ENCODE measurements around the gene ZNF302.

DNA sequence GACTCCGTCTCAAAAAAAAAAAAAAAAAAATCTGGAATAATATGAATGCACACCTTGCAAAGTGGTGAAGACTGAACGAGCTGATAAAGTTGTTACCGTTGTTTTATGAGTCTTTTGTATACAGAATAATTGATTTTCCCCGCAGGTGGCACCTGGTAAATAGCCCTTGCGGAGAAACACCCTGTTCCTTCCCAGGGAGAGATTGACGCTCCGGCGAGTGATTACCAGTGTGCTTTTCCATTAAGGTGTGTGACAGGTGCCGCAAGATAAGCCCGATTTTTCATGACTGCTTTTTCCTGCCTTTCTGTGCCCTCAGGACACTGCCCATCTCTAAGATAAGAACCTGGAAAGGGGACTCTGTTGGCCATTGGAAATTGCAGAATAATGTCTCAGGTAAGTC, 943 bp downstream of the ZNF302 start:
- TF ChIP-seq, protein P1, sequence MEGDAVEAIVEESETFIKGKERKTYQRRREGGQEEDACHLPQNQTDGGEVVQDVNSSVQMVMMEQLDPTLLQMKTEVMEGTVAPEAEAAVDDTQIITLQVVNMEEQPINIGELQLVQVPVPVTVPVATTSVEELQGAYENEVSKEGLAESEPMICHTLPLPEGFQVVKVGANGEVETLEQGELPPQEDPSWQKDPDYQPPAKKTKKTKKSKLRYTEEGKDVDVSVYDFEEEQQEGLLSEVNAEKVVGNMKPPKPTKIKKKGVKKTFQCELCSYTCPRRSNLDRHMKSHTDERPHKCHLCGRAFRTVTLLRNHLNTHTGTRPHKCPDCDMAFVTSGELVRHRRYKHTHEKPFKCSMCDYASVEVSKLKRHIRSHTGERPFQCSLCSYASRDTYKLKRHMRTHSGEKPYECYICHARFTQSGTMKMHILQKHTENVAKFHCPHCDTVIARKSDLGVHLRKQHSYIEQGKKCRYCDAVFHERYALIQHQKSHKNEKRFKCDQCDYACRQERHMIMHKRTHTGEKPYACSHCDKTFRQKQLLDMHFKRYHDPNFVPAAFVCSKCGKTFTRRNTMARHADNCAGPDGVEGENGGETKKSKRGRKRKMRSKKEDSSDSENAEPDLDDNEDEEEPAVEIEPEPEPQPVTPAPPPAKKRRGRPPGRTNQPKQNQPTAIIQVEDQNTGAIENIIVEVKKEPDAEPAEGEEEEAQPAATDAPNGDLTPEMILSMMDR (conservative IDR thresholded peaks at IDR 0.05; ENCODE audit: low read length): no peak
- TF ChIP-seq EZH2phosphoT487 (IDR thresholded peaks at IDR 0.05; ENCODE audit: borderline replicate concordance, low read depth, low read length): no peak
